Activated CD8-positive, alpha-beta T cell treated with anti-CD3 and anti-CD28 coated beads for 36 hours (primary cell): ENCODE results near the gene SLC24A5. TPM values are rescaled to one million over a fixed set of nuclear protein-coding genes. Genes with fewer than 3 reads are reported as not detected.

ENCODE experiments used
- ATAC-seq: fragments of 200-7000 bp; cut with Tn5 transposase; one replicate; pipeline ENCODE4 v1.10.0; 2021; ENCODE audit warnings: mild to moderate bottlenecking, moderate library complexity
- CTCF ChIA-PET: fragments of 350-600 bp; sonication (Branson Sonifier 250); formaldehyde crosslinking; loops from one replicate; lab custom pipeline; 2021; ENCODE audit warnings: antibody characterized with exemption; lab: Charles Lee
- POLR2A ChIA-PET: fragments of 350-600 bp; sonication (Branson Sonifier 250); formaldehyde crosslinking; loops from one replicate; lab custom pipeline; 2021; ENCODE audit warnings: antibody characterized with exemption; lab: Charles Lee
- DNase-seq: peaks from one replicate; pipeline ENCODE4 v3.0.0-alpha.2; 2020
- H3K27ac Mint-ChIP-seq: one replicate; pipeline ENCODE4 v1.8.0; 2021; ENCODE audit warnings: mild to moderate bottlenecking, mixed read lengths
- H3K27me3 Mint-ChIP-seq: one replicate; pipeline ENCODE4 v1.8.0; 2021; ENCODE audit warnings: mixed read lengths
- H3K36me3 Mint-ChIP-seq: one replicate; pipeline ENCODE4 v1.8.0; 2021; ENCODE audit warnings: low read depth, mixed read lengths
- H3K4me1 Mint-ChIP-seq: one replicate; pipeline ENCODE4 v1.8.0; 2021; ENCODE audit warnings: low read depth, mixed read lengths
- H3K4me3 Mint-ChIP-seq: one replicate; pipeline ENCODE4 v1.8.0; 2021; ENCODE audit warnings: mild to moderate bottlenecking, moderate library complexity, mixed read lengths
- H3K9me3 Mint-ChIP-seq: one replicate; pipeline ENCODE4 v1.8.0; 2021; ENCODE audit warnings: mixed read lengths
- intact Hi-C: fragments of 100-400 bp; cut with micrococcal nuclease; formaldehyde crosslinking; loops from one replicate; pipeline ENCODE4 v1.10.0; 2022
- total RNA-seq, 2 experiments: library from RNA; stranded (reverse); gene quantifications; one replicate each; pipeline ENCODE4 v1.2.3, GENCODE V29; 2021
- TF ChIP-seq, protein P1 (sequence below): fragments of 200-600 bp; IDR thresholded peaks from one replicate; pipeline ENCODE4 v1.8.0; 2022; ENCODE audit warnings: antibody characterized with exemption, mild to moderate bottlenecking

SLC24A5 gene
- total RNA-seq, 2 experiments from 2014 or later, result not detected

DNA sequence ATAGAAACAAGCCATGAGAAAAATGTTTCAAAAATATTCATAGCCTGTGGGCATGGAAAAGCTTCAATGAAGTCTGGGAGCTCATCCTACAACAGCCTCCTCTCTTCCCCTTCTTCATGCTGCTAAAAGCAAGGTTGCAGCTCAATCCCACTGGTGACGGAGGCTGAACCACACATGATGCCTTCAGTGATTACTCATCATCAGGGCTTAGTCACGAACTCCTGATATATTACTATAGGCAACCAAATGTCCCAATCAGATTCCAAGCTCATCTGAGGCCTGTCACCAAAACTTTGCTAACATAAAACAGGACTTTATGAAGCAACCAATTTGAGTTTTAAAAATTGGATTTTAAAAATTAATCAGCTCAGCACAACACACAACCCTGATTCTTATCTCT, 24.0 kb upstream of the SLC24A5 start:
- ATAC-seq (no peak), DNase-seq (no peak)
- ChIA-PET POLR2A (no interaction called here), CTCF (no interaction called here)
- H3K27ac Mint-ChIP-seq, result no peak overlapping the region
- intact Hi-C loops, result no loop called here
- peaks cover 8% of the 10 kb centered on the region for H3K27me3 Mint-ChIP-seq
- no peaks in the 10 kb centered on the region for H3K4me1 Mint-ChIP-seq
- no peak overlapping the region for H3K4me3 Mint-ChIP-seq
- TF ChIP-seq, protein P1, sequence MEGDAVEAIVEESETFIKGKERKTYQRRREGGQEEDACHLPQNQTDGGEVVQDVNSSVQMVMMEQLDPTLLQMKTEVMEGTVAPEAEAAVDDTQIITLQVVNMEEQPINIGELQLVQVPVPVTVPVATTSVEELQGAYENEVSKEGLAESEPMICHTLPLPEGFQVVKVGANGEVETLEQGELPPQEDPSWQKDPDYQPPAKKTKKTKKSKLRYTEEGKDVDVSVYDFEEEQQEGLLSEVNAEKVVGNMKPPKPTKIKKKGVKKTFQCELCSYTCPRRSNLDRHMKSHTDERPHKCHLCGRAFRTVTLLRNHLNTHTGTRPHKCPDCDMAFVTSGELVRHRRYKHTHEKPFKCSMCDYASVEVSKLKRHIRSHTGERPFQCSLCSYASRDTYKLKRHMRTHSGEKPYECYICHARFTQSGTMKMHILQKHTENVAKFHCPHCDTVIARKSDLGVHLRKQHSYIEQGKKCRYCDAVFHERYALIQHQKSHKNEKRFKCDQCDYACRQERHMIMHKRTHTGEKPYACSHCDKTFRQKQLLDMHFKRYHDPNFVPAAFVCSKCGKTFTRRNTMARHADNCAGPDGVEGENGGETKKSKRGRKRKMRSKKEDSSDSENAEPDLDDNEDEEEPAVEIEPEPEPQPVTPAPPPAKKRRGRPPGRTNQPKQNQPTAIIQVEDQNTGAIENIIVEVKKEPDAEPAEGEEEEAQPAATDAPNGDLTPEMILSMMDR, result no peak
- no peaks in the 10 kb centered on the region for H3K9me3 Mint-ChIP-seq
- no peaks in the 10 kb centered on the region for H3K36me3 Mint-ChIP-seq

DNA sequence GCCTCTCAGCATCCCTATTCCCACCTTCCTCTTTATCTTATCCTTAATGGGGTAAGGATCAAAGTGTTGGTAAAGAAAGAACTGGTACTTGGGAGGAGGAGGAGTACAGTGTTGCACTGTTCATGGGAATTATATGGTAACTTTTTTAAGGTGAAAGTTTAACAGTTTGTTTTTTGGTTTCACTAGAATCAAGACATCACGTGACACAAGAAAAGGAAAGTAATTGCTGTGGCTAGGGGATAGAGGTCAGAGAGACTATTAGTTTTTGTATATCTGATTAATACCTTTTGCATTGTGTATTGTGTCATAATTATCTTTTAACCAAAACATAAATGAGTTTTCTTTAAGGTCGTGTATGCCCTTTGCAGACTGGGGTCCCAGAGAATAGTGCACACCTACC, 23.5 kb upstream of the SLC24A5 start:
- Mint-ChIP-seq H3K9me3 (no peaks in the 10 kb centered on the region), H3K27ac (no peak overlapping the region), H3K36me3 (no peaks in the 10 kb centered on the region), H3K4me1 (no peaks in the 10 kb centered on the region), H3K4me3 (no peak overlapping the region), H3K27me3 (peaks cover 8% of the 10 kb centered on the region)
- ChIA-PET CTCF (no interaction called here), POLR2A (no interaction called here)
- DNase-seq (no peak), ATAC-seq (no peak)
- intact Hi-C loops, result no loop called here
- TF ChIP-seq, protein P1, result no peak

DNA sequence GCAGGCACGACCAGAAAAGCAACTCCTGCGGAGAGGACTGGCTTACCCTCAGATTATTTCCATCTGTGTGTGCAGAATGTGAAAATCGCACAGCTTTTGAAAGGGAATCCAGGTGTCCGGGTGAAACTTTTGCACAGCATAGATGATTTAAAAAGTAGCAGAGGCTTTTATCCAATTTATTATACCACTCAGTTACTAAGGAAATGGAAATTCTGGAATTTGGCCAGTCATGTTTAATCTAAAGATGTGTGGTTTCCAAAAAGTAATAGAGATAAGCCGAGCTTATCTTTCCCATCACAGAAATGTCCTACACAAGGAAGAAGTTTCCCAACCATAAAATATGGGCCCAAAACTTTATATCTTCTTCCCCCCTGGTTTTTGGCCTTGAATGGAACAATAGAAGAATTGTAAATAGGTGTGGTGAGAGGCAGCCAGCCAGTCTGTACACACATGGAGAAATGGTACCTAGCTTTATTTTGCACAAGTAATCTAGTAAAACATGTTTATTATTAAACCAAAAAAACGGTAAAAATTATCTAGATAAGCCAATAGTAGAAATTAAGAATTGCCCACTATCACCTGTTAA, 19.3 kb upstream of the SLC24A5 start:
- no peak for DNase-seq
- TF ChIP-seq, protein P1, result no peak
- POLR2A ChIA-PET, result no interaction called here

DNA sequence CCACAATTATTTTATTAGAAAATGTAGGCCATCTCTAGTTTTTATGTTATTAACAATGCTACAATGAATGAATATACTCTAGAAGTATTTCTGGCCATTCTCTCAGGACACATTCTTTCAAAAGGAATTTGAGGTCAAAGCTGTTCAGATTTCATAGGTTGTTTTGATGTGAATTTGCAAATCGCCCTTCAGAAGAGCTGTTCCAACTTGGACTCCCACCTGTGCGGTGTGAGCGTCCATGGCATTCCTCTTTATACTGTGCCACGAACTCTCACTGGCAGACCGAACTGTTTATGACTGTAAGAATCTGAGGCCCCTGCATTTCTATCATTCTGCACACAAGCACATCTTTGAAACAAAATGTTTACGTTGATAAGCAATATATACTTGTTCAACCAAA, 18.6 kb upstream of the SLC24A5 start:
- ChIA-PET POLR2A (no interaction called here), CTCF (no interaction called here)
- TF ChIP-seq, protein P1, result no peak
- no peaks in the 10 kb centered on the region for H3K4me1 Mint-ChIP-seq
- DNase-seq (no peak), ATAC-seq (no peak)
- no peak overlapping the region for H3K27ac Mint-ChIP-seq
- H3K36me3 Mint-ChIP-seq, result no peaks in the 10 kb centered on the region
- H3K9me3 Mint-ChIP-seq, result no peaks in the 10 kb centered on the region
- H3K27me3 Mint-ChIP-seq, result peaks cover 14% of the 10 kb centered on the region
- intact Hi-C loops, result loop anchor here (10.0 kb wide), 1 partner anchor 153 kb away; no protein-coding TSS in a partner anchor
- no peak overlapping the region for H3K4me3 Mint-ChIP-seq

More for the DNA sequence above, 19.3 kb upstream of the SLC24A5 start:
- Mint-ChIP-seq H3K9me3 (no peaks in the 10 kb centered on the region), H3K4me3 (no peak overlapping the region), H3K27me3 (peaks cover 11% of the 10 kb centered on the region), H3K27ac (no peak overlapping the region), H3K4me1 (no peaks in the 10 kb centered on the region), H3K36me3 (no peaks in the 10 kb centered on the region)
- CTCF ChIA-PET, result no interaction called here
- intact Hi-C loops, result loop anchor here (10.0 kb wide), 1 partner anchor 153 kb away; no protein-coding TSS in a partner anchor
- no peak for ATAC-seq

DNA sequence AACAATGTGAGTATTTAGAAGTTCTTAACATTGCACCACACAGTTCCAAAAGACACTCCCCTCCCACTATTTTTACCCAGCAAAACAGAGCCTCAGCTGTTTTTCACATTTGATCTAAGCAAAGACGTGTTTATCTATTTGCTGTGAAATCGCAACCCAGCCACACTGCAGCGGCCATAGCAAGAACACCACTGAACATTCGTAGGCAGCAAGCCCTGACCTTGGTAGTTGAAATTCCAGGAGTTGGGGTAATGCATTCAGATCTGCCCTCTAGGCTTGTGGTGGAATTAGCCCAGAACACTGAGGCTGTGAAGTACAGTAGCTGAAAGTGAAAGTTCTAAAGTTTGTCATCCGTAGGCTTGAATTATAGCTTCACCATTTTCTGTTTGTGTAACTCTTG, 17.1 kb upstream of the SLC24A5 start:
- Mint-ChIP-seq H3K4me3 (no peak overlapping the region), H3K9me3 (no peaks in the 10 kb centered on the region), H3K4me1 (no peaks in the 10 kb centered on the region), H3K27me3 (peaks cover 16% of the 10 kb centered on the region), H3K27ac (no peak overlapping the region), H3K36me3 (no peaks in the 10 kb centered on the region)
- ChIA-PET CTCF (no interaction called here), POLR2A (no interaction called here)
- TF ChIP-seq, protein P1, result no peak
- ATAC-seq (no peak), DNase-seq (no peak)
- intact Hi-C loops, result loop anchor here (10.0 kb wide), 1 partner anchor 151 kb away; no protein-coding TSS in a partner anchor
